NCI-H1417 (cell line): ENCODE measurements around the gene F3.
A peak's percentile ranks its signal among the peaks of the same experiment; 100 is the strongest.

Experiments
- DNase-seq, 3 experiments: peaks; one replicate each; lab custom pipeline; 2025; lab: John Stamatoyannopoulos, UW

Gene F3

GRCh38 chr1:94527447-94528031, 14.0 kb downstream of the F3 start:
- DNase-seq: peak in 2 of 3 experiments; percentile 46 to 85

GRCh38 chr1:94526152-94526980, 15.2 kb downstream of the F3 start:
- DNase-seq: no peak

GRCh38 chr1:94524531-94524930, 17.0 kb downstream of the F3 start:
- DNase-seq: no peak

- DNase-seq: peak in 2 of 3 experiments; percentile 25 to 60
These were observed 19.3 kb downstream of the F3 start for GRCh38 chr1:94522304-94522703.

GRCh38 chr1:94519351-94519750, 22.2 kb downstream of the F3 start:
- DNase-seq: no peak

- no peak for DNase-seq
These were observed 26.1 kb downstream of the F3 start for GRCh38 chr1:94515296-94515947.

- DNase-seq: peak; percentile 5 to 57 (median 11)
These were observed 27.3 kb downstream of the F3 start for GRCh38 chr1:94514095-94514727.

- no peak for DNase-seq
These were observed 28.7 kb downstream of the F3 start for GRCh38 chr1:94512816-94513215.

- DNase-seq: peak in 1 of 3 experiments; percentile 12
These were observed 37.0 kb downstream of the F3 start for GRCh38 chr1:94504601-94505000.

GRCh38 chr1:94503153-94503552, 38.4 kb downstream of the F3 start:
- no peak for DNase-seq

GRCh38 chr1:94501935-94502334, 39.6 kb downstream of the F3 start:
- no peak for DNase-seq

GRCh38 chr1:94501426-94501825, 40.1 kb downstream of the F3 start:
- DNase-seq: no peak

GRCh38 chr1:94496076-94496755, 45.3 kb downstream of the F3 start:
- DNase-seq: no peak

- DNase-seq: no peak
These were observed 51.0 kb downstream of the F3 start for GRCh38 chr1:94490556-94490955.

- no peak for DNase-seq
These were observed 54.6 kb downstream of the F3 start for GRCh38 chr1:94486990-94487389.

GRCh38 chr1:94481473-94481933, 60.1 kb downstream of the F3 start:
- DNase-seq: peak; percentile 25 to 69 (median 66)

GRCh38 chr1:94479682-94480081, 61.9 kb downstream of the F3 start:
- DNase-seq: no peak
